ENCODE measurements around the gene AEBP1.

DNA sequence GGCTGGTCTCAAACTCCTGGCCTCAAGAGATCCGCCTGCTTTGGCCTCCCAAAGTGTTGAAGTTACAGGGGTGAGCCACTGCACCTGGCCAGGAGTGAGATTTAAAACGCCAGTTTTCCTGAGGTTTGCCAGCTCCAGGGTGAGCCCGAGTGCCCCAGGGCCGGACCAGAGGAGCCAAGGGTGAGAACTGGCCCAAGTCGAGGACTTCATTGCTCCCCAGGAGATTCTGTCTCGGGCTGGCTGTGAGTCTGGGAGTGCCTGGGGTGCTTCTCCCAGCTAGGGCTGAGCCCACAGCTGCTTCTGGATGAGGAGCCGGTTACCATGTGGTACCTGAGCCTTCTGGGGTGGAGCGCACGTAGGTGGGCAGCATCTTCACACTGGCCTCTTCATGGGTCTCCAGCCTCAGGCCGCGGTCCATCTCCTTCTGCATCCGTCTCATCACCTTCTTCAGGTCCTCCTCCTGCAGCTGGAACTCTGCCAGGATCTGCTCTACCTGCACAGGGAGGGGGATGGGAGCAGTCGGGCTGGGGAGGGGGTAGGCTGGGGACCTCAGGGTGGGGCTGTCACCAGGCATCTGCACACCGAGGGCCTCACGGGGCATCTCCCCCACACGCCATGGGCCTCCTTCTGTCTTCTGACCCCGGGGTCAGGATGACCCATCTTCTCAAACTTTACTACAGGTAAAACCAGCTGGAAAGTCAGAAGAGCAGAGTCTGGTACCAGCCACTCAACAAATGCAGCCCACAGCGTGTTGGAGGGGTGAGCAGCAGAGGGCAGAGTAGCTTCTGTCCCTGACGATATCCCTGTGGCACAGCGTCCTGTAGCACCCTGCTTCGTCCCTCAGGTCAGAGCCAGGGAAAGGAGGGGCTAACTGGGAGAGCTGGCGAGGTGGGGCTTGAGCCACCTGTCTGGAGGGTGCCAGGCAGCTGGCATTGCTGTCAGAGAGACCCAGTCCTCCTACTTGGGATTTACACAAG lies 49.1 kb downstream of the AEBP1 start:
- TF ChIP-seq, protein P1, sequence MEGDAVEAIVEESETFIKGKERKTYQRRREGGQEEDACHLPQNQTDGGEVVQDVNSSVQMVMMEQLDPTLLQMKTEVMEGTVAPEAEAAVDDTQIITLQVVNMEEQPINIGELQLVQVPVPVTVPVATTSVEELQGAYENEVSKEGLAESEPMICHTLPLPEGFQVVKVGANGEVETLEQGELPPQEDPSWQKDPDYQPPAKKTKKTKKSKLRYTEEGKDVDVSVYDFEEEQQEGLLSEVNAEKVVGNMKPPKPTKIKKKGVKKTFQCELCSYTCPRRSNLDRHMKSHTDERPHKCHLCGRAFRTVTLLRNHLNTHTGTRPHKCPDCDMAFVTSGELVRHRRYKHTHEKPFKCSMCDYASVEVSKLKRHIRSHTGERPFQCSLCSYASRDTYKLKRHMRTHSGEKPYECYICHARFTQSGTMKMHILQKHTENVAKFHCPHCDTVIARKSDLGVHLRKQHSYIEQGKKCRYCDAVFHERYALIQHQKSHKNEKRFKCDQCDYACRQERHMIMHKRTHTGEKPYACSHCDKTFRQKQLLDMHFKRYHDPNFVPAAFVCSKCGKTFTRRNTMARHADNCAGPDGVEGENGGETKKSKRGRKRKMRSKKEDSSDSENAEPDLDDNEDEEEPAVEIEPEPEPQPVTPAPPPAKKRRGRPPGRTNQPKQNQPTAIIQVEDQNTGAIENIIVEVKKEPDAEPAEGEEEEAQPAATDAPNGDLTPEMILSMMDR (conservative IDR thresholded peaks at IDR 0.05; ENCODE audit: low read length) = no peak
- TF ChIP-seq EZH2phosphoT487 (IDR thresholded peaks at IDR 0.05; ENCODE audit: borderline replicate concordance, low read depth, low read length) = no peak

Measured in OCI-LY7 (cell line).